ENCODE results near the gene GREM1.

The GREM1 gene

GRCh38 chr15:32767236-32767635 lies 49.4 kb downstream of the GREM1 start:
- Histone ChIP-seq H3K4me3 (ENCODE audit: low read depth in 1 of 2, low read length in 2 of 2) (no peak overlapping the region), H3K27ac (ENCODE audit: low read depth, low read length) (no peak overlapping the region), H3K36me3 (ENCODE audit: insufficient read depth, low read length) (no peaks in the 10 kb centered on the region), H3K27me3 (ENCODE audit: control insufficient read depth in 1 of 2, insufficient read depth in 2 of 2, low read length in 2 of 2) (no peaks in the 10 kb centered on the region), H3K9me3 (ENCODE audit: low read length) (no peaks in the 10 kb centered on the region), H3K9ac (ENCODE audit: low read length) (no peak overlapping the region), H3K4me1 (ENCODE audit: insufficient read depth, low read length) (no peaks in the 10 kb centered on the region)

- Histone ChIP-seq H3K4me3 (ENCODE audit: low read depth in 1 of 2, low read length in 2 of 2) (no peak overlapping the region), H3K4me1 (ENCODE audit: insufficient read depth, low read length) (no peaks in the 10 kb centered on the region), H3K9ac (ENCODE audit: low read length) (no peak overlapping the region), H3K36me3 (ENCODE audit: insufficient read depth, low read length) (no peaks in the 10 kb centered on the region), H3K9me3 (ENCODE audit: low read length) (no peaks in the 10 kb centered on the region), H3K27ac (ENCODE audit: low read depth, low read length) (no peak overlapping the region), H3K27me3 (ENCODE audit: control insufficient read depth in 1 of 2, insufficient read depth in 2 of 2, low read length in 2 of 2) (no peaks in the 10 kb centered on the region)
Observed at GRCh38 chr15:32774022-32774421, 56.2 kb downstream of the GREM1 start.

GRCh38 chr15:32775103-32775502 lies 57.3 kb downstream of the GREM1 start:
- no peak overlapping the region for H3K27ac ChIP-seq (ENCODE audit: low read depth, low read length)
- no peaks in the 10 kb centered on the region for H3K27me3 ChIP-seq (ENCODE audit: control insufficient read depth in 1 of 2, insufficient read depth in 2 of 2, low read length in 2 of 2)
- no peak overlapping the region for H3K9ac ChIP-seq (ENCODE audit: low read length)
- no peaks in the 10 kb centered on the region for H3K36me3 ChIP-seq (ENCODE audit: insufficient read depth, low read length)
- no peaks in the 10 kb centered on the region for H3K9me3 ChIP-seq (ENCODE audit: low read length)
- no peaks in the 10 kb centered on the region for H3K4me1 ChIP-seq (ENCODE audit: insufficient read depth, low read length)
- H3K4me3 ChIP-seq (ENCODE audit: low read depth in 1 of 2, low read length in 2 of 2): no peak overlapping the region

GRCh38 chr15:32778391-32779176 lies 60.8 kb downstream of the GREM1 start:
- Histone ChIP-seq H3K36me3 (ENCODE audit: insufficient read depth, low read length) (no peaks in the 10 kb centered on the region), H3K27ac (ENCODE audit: low read depth, low read length) (no peak overlapping the region)

DNA sequence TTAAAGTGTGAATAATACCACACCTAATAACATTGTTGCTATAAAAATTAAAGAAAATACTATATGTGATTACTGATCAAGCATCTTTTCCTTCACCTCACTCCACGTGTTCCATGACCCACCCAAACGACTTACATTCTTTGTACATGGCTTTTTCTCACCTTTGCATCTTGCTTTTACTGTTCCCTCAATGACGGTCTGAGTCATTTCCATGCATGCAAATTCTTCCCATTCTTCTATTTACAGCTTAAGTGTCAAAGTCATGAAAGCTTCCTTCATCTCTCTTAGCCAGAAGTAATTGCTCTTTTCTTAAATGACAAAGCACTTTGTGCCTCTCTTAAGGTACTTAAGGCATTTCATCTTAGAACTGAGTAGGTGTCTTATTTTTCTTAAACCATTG lies 64.0 kb downstream of the GREM1 start:
- Histone ChIP-seq H3K4me3 (ENCODE audit: low read depth in 1 of 2, low read length in 2 of 2) (no peak overlapping the region), H3K27ac (ENCODE audit: low read depth, low read length) (no peak overlapping the region), H3K27me3 (ENCODE audit: control insufficient read depth in 1 of 2, insufficient read depth in 2 of 2, low read length in 2 of 2) (no peaks in the 10 kb centered on the region), H3K36me3 (ENCODE audit: insufficient read depth, low read length) (no peaks in the 10 kb centered on the region), H3K4me1 (ENCODE audit: insufficient read depth, low read length) (no peaks in the 10 kb centered on the region), H3K9me3 (ENCODE audit: low read length) (no peaks in the 10 kb centered on the region), H3K9ac (ENCODE audit: low read length) (no peak overlapping the region)

More at GRCh38 chr15:32778391-32779176, 60.8 kb downstream of the GREM1 start:
- Histone ChIP-seq H3K4me3 (ENCODE audit: low read depth in 1 of 2, low read length in 2 of 2) (no peak overlapping the region), H3K27me3 (ENCODE audit: control insufficient read depth in 1 of 2, insufficient read depth in 2 of 2, low read length in 2 of 2) (no peaks in the 10 kb centered on the region), H3K9ac (ENCODE audit: low read length) (no peak overlapping the region), H3K9me3 (ENCODE audit: low read length) (no peaks in the 10 kb centered on the region), H3K4me1 (ENCODE audit: insufficient read depth, low read length) (no peaks in the 10 kb centered on the region)

DNA sequence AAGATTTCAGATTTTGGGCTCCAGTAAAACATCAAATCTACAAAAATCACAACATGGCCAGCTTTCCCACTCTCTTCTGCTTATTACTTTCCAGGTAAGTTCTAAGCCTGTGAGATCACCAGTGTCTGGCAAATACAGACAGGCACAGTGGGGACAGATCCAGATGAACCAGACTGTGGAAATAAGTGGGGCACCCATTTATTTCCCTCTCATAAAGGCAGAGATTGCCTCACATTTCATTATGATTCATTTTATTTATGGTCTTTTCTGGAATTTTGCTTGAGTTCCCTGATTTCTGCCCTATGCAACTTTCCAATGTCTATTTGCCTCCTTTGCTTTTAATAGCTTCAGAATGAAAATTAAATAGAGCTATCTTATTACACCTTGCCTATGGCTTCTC lies 66.8 kb downstream of the GREM1 start:
- Histone ChIP-seq H3K9ac (ENCODE audit: low read length) (no peak overlapping the region), H3K27me3 (ENCODE audit: control insufficient read depth in 1 of 2, insufficient read depth in 2 of 2, low read length in 2 of 2) (no peaks in the 10 kb centered on the region), H3K4me1 (ENCODE audit: insufficient read depth, low read length) (no peaks in the 10 kb centered on the region), H3K9me3 (ENCODE audit: low read length) (no peaks in the 10 kb centered on the region), H3K36me3 (ENCODE audit: insufficient read depth, low read length) (no peaks in the 10 kb centered on the region), H3K27ac (ENCODE audit: low read depth, low read length) (no peak overlapping the region), H3K4me3 (ENCODE audit: low read depth in 1 of 2, low read length in 2 of 2) (no peak overlapping the region)

GRCh38 chr15:32786906-32787305 lies 69.1 kb downstream of the GREM1 start:
- no peaks in the 10 kb centered on the region for H3K9me3 ChIP-seq (ENCODE audit: low read length)

GRCh38 chr15:32787949-32788348 lies 70.1 kb downstream of the GREM1 start:
- Histone ChIP-seq H3K27me3 (ENCODE audit: control insufficient read depth in 1 of 2, insufficient read depth in 2 of 2, low read length in 2 of 2) (no peaks in the 10 kb centered on the region), H3K36me3 (ENCODE audit: insufficient read depth, low read length) (no peaks in the 10 kb centered on the region), H3K27ac (ENCODE audit: low read depth, low read length) (no peak overlapping the region), H3K9ac (ENCODE audit: low read length) (no peak overlapping the region), H3K4me3 (ENCODE audit: low read depth in 1 of 2, low read length in 2 of 2) (no peak overlapping the region), H3K4me1 (ENCODE audit: insufficient read depth, low read length) (no peaks in the 10 kb centered on the region), H3K9me3 (ENCODE audit: low read length) (no peaks in the 10 kb centered on the region)

More at GRCh38 chr15:32786906-32787305, 69.1 kb downstream of the GREM1 start:
- no peak overlapping the region for H3K4me3 ChIP-seq (ENCODE audit: low read depth in 1 of 2, low read length in 2 of 2)
- H3K36me3 ChIP-seq (ENCODE audit: insufficient read depth, low read length): no peaks in the 10 kb centered on the region
- no peaks in the 10 kb centered on the region for H3K27me3 ChIP-seq (ENCODE audit: control insufficient read depth in 1 of 2, insufficient read depth in 2 of 2, low read length in 2 of 2)
- H3K27ac ChIP-seq (ENCODE audit: low read depth, low read length): no peak overlapping the region
- no peak overlapping the region for H3K9ac ChIP-seq (ENCODE audit: low read length)
- no peaks in the 10 kb centered on the region for H3K4me1 ChIP-seq (ENCODE audit: insufficient read depth, low read length)

- Histone ChIP-seq H3K4me3 (ENCODE audit: low read depth in 1 of 2, low read length in 2 of 2) (no peak overlapping the region), H3K9me3 (ENCODE audit: low read length) (no peaks in the 10 kb centered on the region), H3K27ac (ENCODE audit: low read depth, low read length) (no peak overlapping the region), H3K27me3 (ENCODE audit: control insufficient read depth in 1 of 2, insufficient read depth in 2 of 2, low read length in 2 of 2) (no peaks in the 10 kb centered on the region), H3K4me1 (ENCODE audit: insufficient read depth, low read length) (no peaks in the 10 kb centered on the region), H3K36me3 (ENCODE audit: insufficient read depth, low read length) (no peaks in the 10 kb centered on the region), H3K9ac (ENCODE audit: low read length) (no peak overlapping the region)
Observed at GRCh38 chr15:32790352-32790999, 72.7 kb downstream of the GREM1 start.

- H3K4me1 ChIP-seq (ENCODE audit: insufficient read depth, low read length): no peaks in the 10 kb centered on the region
- H3K4me3 ChIP-seq (ENCODE audit: low read depth in 1 of 2, low read length in 2 of 2): no peak overlapping the region
- H3K27me3 ChIP-seq (ENCODE audit: control insufficient read depth in 1 of 2, insufficient read depth in 2 of 2, low read length in 2 of 2): no peaks in the 10 kb centered on the region
- no peaks in the 10 kb centered on the region for H3K9me3 ChIP-seq (ENCODE audit: low read length)
- no peak overlapping the region for H3K9ac ChIP-seq (ENCODE audit: low read length)
- H3K36me3 ChIP-seq (ENCODE audit: insufficient read depth, low read length): no peaks in the 10 kb centered on the region
- no peak overlapping the region for H3K27ac ChIP-seq (ENCODE audit: low read depth, low read length)
Observed at GRCh38 chr15:32792436-32792835, 74.6 kb downstream of the GREM1 start.

All from muscle layer of colon (tissue), 2 donors.